Endothelial cell of umbilical vein (primary cell): ENCODE measurements around the gene VPS41.

Experiments
- CTCF ChIP-seq, 2 donors: IDR thresholded peaks; 1 replicate in 1 of 2; 2 replicates in 1 of 2; pipeline ENCODE4 v1.5.1; 2011; ENCODE audit warnings: low read length in 2 of 2, mild to moderate bottlenecking in 2 of 2, moderate library complexity in 2 of 2, control low read depth in 1 of 2, inconsistent platforms in 1 of 2, low read depth in 1 of 2; ENCODE audit not compliant: insufficient read depth in 1 of 2; ENCODE audit errors: extremely low read depth in 1 of 2
- EZH2 ChIP-seq: IDR thresholded peaks from 2 replicates; pipeline ENCODE4 v1.6.1; 2012; ENCODE audit warnings: borderline replicate concordance, low read depth, mild to moderate bottlenecking, moderate library complexity, low read length, inconsistent platforms; ENCODE audit not compliant: severe bottlenecking
- FOS ChIP-seq: IDR thresholded peaks from 2 replicates; pipeline ENCODE4 v1.6.1; 2011; ENCODE audit warnings: mild to moderate bottlenecking, low read length, moderate library complexity, borderline replicate concordance; ENCODE audit not compliant: insufficient read depth
- MAX ChIP-seq: IDR thresholded peaks from 2 replicates; pipeline ENCODE4 v1.6.1; 2011; ENCODE audit not compliant: insufficient read depth, insufficient read length
- POLR2AphosphoS5 ChIP-seq: IDR thresholded peaks from 2 replicates; pipeline ENCODE4 v1.6.1; 2012; ENCODE audit warnings: low read depth, mild to moderate bottlenecking, control low read depth, low read length, moderate library complexity; ENCODE audit not compliant: insufficient read depth

GRCh38 chr7:38833329-38833728 lies 75.7 kb downstream of the VPS41 start:
- no peak for TF ChIP-seq CTCF (IDR thresholded peaks at IDR 0.05; ENCODE audit: extremely low read depth in 1 of 2, insufficient read depth in 1 of 2, low read depth in 1 of 2, low read length in 2 of 2)
- TF ChIP-seq FOS, result no peak
- no peak for TF ChIP-seq EZH2
- TF ChIP-seq POLR2AphosphoS5, result no peak
- no peak for TF ChIP-seq MAX
